Measurements from ENCODE around the gene GLIPR2.

GLIPR2 gene

DNA sequence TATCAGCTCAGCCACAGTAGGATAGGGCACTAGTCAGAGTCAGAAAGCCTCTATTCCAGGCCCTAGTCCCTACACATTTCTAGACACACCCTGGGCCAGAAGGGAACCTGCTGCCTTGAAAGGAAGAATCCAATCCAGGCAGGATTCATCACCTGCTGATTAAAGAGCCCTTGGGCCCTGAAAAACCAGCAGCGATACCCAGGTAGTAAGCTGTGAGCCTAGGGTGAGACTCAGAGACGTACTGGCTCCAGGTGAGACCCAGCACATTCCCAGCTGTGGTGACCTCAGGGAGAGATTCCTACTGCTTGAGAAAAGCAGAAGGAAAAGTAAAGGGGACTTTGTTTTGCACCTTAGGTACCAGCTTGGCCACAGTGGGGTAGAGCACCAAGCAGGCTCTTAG is 37.3 kb downstream of the GLIPR2 start:
- TF ChIP-seq, protein P1, sequence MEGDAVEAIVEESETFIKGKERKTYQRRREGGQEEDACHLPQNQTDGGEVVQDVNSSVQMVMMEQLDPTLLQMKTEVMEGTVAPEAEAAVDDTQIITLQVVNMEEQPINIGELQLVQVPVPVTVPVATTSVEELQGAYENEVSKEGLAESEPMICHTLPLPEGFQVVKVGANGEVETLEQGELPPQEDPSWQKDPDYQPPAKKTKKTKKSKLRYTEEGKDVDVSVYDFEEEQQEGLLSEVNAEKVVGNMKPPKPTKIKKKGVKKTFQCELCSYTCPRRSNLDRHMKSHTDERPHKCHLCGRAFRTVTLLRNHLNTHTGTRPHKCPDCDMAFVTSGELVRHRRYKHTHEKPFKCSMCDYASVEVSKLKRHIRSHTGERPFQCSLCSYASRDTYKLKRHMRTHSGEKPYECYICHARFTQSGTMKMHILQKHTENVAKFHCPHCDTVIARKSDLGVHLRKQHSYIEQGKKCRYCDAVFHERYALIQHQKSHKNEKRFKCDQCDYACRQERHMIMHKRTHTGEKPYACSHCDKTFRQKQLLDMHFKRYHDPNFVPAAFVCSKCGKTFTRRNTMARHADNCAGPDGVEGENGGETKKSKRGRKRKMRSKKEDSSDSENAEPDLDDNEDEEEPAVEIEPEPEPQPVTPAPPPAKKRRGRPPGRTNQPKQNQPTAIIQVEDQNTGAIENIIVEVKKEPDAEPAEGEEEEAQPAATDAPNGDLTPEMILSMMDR (IDR thresholded peaks at IDR 0.05) = no peak

DNA sequence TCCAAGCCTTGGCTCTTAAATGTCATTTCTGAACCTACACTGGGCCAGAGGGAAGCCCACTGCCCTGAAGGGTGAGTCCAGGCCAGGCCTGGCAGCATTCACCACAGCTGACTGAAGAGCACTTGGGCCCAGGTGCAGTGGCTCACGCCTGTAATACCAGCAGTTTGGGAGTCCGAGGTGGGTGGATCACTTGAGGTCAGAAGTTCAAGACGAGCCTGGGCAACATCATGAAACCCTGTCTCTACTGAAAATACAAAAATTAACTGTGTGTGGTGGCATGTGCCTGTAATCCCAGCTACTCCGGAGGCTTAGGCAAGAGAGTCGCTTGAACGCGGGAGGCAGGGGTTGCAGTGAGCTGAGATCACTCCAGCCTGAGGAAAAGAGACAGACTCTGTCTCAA is 37.7 kb downstream of the GLIPR2 start:
- TF ChIP-seq, protein P1 (IDR thresholded peaks at IDR 0.05) = no peak

DNA sequence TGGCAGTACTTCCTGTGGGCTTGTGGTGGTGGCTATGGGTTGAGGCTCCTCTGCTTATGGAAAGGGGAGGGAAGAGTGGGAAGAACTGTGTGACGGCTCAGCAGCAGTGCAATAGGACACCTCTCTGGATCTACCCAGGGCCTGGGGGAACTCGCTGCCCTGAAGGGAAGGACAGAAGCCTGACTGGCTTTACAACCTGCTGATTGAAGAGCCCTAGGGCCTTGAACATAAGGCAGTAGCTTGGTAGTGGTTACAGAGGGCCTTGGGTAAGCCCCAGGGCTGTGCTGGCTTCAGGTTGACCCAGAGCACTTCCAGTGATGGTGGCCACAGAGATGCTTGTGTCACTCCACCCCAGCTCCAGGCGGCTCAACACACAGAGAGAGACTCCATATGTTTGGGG is 38.2 kb downstream of the GLIPR2 start:
- TF ChIP-seq, protein P1 (IDR thresholded peaks at IDR 0.05) = no peak

DNA sequence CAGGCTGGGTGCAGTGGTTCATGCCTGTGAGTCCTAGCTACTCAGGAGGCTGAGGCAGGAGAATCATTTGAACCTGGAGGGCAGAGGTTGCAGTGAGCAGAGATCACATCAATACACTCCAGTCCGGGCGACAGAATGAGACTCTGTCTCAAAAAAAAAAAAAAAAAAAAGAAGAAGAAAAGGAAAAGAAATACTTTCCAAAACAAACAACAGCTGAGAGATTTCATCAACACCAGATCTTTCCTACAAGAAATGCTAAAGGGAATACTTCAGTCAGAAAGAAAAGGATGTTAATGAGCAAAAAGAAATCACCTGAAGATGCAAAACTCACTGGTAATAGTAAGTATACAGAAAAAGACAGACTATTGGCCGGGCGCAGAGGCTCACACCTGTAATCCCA is 41.0 kb downstream of the GLIPR2 start:
- TF ChIP-seq, protein P1 (IDR thresholded peaks at IDR 0.05) = no peak

DNA sequence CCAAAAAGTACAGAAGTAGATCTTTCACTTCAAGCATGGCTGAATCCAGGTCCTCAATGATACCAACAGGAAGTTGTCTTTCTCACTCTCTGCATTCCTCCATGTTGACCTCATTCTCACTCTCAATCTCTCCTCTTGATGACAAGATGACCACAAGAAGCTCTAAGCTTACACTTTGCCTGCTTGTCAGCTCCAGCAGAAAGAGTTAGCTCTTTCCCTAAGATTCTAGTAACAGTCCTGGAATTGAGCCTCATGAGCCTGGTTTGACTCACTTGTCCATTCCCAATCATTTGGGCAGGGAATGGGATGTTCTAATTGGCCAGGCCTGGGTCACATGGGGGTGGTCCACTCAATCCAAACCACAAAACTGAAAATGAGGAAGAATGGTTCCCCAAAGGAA is 50.9 kb downstream of the GLIPR2 start:
- TF ChIP-seq, protein P1 (IDR thresholded peaks at IDR 0.05) = no peak

DNA sequence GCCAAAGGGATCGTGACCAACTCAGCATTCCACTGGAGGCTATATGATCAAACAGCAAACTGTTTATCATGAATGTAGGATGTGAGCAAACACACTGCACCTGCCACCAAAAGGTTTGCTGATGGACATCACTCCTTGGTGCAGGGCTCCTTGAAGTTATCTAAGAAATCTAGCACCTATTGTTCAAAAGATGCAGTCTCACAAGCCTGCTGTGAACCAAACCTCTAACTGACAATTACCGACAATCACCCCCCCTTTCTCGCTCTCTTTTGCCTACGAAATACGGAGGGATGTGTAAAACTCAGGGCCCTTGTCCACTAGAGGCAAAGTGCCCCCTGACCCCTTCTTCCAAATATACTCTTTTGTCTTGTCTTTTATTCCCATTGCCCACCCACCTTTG is 51.7 kb downstream of the GLIPR2 start:
- TF ChIP-seq, protein P1 (IDR thresholded peaks at IDR 0.05) = no peak

DNA sequence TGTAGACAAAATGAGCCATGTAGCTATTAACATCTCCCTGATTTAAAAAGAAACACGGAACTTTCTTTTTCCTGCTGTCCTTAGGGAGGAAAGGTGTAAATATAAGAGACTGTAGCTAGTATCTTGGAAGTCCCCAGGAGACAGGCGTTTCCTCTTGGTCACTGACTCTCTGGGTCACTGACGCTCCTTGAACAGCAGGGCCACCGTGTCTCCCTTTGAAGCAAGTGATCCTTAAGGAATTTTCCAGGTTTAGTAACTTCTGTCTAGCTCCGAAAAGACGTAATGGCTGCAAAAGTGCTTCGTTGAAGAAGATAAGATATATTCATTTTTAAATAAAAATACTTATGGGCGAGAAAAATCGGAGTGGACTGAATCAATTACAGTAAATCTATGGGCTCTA is 53.4 kb downstream of the GLIPR2 start:
- TF ChIP-seq, protein P1 (IDR thresholded peaks at IDR 0.05) = no peak

All from LNCAP (cell line).